Cardiac fibroblast (primary cell): ENCODE measurements around the gene STK10.

ENCODE experiments used
- DNase-seq, 2 donors: peaks; one replicate each; pipeline versions ENCODE4 v3.0.0 to v3.0.0-alpha.2; 2010; ENCODE audit warnings: low read depth in 2 of 2
- H3K4me3 ChIP-seq, 2 donors: replicated peaks in 1 of 2; 1 replicate in 1 of 2; 2 replicates in 1 of 2; pipeline ENCODE4 v1.5.1; 2011; ENCODE audit warnings: low read depth in 2 of 2, low read length in 2 of 2, mild to moderate bottlenecking in 2 of 2, moderate library complexity in 1 of 2
- TF ChIP-seq, protein P1 (sequence below): IDR thresholded peaks from one replicate; pipeline ENCODE4 v1.5.1; 2011; ENCODE audit warnings: low read depth, mild to moderate bottlenecking, low read length, inconsistent platforms

STK10 gene

GRCh38 chr5:172110921-172111851 is 76.8 kb downstream of the STK10 start:
- H3K4me3 ChIP-seq = peak overlapping the region; percentile 11 to 18
- TF ChIP-seq, protein P1, sequence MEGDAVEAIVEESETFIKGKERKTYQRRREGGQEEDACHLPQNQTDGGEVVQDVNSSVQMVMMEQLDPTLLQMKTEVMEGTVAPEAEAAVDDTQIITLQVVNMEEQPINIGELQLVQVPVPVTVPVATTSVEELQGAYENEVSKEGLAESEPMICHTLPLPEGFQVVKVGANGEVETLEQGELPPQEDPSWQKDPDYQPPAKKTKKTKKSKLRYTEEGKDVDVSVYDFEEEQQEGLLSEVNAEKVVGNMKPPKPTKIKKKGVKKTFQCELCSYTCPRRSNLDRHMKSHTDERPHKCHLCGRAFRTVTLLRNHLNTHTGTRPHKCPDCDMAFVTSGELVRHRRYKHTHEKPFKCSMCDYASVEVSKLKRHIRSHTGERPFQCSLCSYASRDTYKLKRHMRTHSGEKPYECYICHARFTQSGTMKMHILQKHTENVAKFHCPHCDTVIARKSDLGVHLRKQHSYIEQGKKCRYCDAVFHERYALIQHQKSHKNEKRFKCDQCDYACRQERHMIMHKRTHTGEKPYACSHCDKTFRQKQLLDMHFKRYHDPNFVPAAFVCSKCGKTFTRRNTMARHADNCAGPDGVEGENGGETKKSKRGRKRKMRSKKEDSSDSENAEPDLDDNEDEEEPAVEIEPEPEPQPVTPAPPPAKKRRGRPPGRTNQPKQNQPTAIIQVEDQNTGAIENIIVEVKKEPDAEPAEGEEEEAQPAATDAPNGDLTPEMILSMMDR = no peak
- DNase-seq = peak; percentile 55 to 85

GRCh38 chr5:172110260-172110815 is 77.7 kb downstream of the STK10 start:
- DNase-seq = peak in 1 of 2 donors; percentile 50
- no peak overlapping the region for H3K4me3 ChIP-seq
- TF ChIP-seq, protein P1 = no peak

DNA sequence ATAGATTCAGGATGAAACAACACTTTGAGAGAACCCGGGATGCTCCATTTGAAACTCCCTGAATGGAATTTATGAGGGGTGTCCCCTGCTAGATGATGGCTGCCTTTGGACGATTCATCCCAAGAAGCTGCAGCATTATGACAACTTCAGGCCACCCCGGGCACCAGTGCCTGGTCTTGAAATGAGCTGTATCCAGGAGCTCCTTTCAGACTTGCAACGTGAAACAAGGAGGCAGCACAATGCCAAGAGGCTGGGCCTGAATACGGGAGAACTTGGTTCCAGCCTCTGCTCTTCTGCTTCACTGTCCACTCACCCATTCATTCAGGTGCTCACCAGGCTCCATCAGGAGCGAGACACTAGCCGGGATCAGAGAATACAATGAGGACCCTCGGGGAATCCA is 78.3 kb downstream of the STK10 start:
- TF ChIP-seq, protein P1 = no peak
- no peak for DNase-seq
- H3K4me3 ChIP-seq = no peak overlapping the region

DNA sequence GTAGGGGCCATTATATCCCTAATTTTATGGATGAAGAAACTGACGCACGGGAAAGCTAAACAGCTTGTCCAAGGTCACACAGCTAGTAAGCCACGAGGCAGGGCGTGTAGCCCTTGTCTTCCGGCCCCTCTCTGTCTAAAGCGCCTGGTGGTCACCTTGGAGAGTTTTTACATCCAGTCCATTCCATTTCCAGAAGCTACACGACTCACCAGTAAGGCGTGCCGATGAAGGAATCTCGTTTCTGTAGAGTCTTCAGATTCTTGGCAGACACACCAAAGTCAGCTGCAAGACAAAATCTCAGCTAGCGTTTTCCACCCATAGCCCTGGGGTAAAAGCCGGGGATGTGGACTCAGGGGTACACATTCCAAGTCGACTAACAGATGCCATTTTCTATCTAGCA is 80.5 kb downstream of the STK10 start:
- DNase-seq = peak; percentile 79 to 87
- TF ChIP-seq, protein P1 = peak; percentile 25
- peak overlapping the region in 1 of 2 donors; percentile 5 for H3K4me3 ChIP-seq

DNA sequence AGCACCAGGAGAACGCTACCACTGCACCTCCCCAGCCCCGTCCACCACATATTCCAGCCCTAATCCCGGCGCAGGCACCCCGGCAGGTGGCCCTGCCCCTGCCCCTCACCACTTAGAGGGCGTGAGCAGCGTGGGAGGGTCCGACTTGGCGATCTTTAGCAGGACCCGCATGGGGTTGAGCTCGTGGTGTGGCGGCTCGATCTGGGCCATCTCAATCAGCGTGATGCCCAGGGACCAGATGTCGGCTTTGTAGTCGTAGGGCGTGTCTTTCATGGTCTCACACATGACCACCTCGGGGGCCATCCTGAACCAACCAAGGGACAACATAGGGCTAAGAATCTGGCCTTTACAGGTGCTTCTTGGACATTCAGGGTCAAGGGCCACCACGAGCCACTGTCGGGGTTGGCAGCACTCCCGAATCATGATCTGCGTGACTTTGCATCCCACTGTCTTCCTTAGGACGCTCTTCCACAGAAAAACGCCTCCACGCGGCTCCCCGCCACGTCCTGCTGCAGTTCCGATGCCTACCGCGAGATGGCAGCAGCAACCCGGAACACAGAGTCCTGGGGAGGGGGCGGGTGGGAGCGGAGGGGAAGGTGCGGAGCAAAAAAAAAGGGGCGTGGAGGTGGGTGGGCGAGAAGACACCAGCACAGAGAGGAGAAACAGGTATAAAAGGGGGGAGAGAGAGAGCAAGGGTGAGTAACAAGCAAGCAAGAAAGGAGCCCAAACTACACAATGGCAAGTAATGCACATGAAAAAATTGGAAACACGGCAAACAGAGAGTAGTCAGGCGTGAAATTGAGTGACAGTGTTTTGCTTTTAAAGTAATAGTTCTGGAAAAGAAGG is 81.3 kb downstream of the STK10 start:
- TF ChIP-seq, protein P1 = peak; percentile 93
- no peak overlapping the region for H3K4me3 ChIP-seq
- DNase-seq = peak; percentile 33 to 48

- no peak overlapping the region for H3K4me3 ChIP-seq
- DNase-seq = no peak
- TF ChIP-seq, protein P1 = no peak
Observed at GRCh38 chr5:172105811-172106210, 82.2 kb downstream of the STK10 start.
